NCI-H2227 (cell line): ENCODE measurements around the gene DYNLRB2.

Experiments used
- DNase-seq: peaks from one replicate; lab custom pipeline; 2025; ENCODE audit not compliant: unreplicated experiment; lab: John Stamatoyannopoulos, UW

DYNLRB2 gene

GRCh38 chr16:80596507-80597207 lies 55.9 kb downstream of the DYNLRB2 start:
- no peak for DNase-seq

- DNase-seq = no peak
Measured at GRCh38 chr16:80599466-80599865, 58.7 kb downstream of the DYNLRB2 start.
